Gastroesophageal sphincter (tissue), 4 donors: ENCODE data around the gene GRK5. TPM values are rescaled to one million over a fixed set of nuclear protein-coding genes. Genes with fewer than 3 reads are reported as not detected.

Experiments
- ATAC-seq: fragments of 150-250 bp; one replicate; pipeline ENCODE4 v1.9.1; 2016; ENCODE audit warnings: mild to moderate bottlenecking, moderate library complexity
- H3K27ac ChIP-seq, 4 donors: fragments of 200-600 bp; sonication (generic) in 3 of 4; 1 replicate in 3 of 4; 2 replicates in 1 of 4; pipeline ENCODE4 v1.5.1; 2016 to 2019
- H3K27me3 ChIP-seq: fragments of 200-600 bp; sonication (generic); one replicate; pipeline ENCODE4 v1.5.1; 2019
- H3K36me3 ChIP-seq, 2 donors: fragments of 200-600 bp; sonication (generic); one replicate each; pipeline ENCODE4 v1.5.1; 2019; ENCODE audit warnings: control low read depth in 1 of 2
- H3K4me1 ChIP-seq, 3 donors: fragments of 200-600 bp; sonication (generic); 1 replicate in 2 of 3; 2 replicates in 1 of 3; pipeline ENCODE4 v1.5.1; 2016 to 2019; ENCODE audit warnings: control low read depth in 2 of 3
- H3K4me3 ChIP-seq, 2 donors: fragments of 200-600 bp; sonication (generic); one replicate each; pipeline ENCODE4 v1.5.1; 2019; ENCODE audit warnings: mild to moderate bottlenecking in 1 of 2, moderate library complexity in 1 of 2
- H3K9me3 ChIP-seq, 3 donors: fragments of 200-600 bp; sonication (generic); one replicate each; pipeline ENCODE4 v1.5.1; 2017 to 2019; ENCODE audit warnings: control low read depth in 2 of 3
- EP300 ChIP-seq: sonication (generic); formaldehyde crosslinking; IDR thresholded peaks from one replicate; pipeline ENCODE4 v1.6.1; 2017; ENCODE audit warnings: antibody characterized with exemption, mild to moderate bottlenecking
- POLR2A ChIP-seq, 2 donors: fragments of 450-650 bp; IDR thresholded peaks; one replicate each; pipeline ENCODE4 v1.6.1; 2017; ENCODE audit warnings: antibody characterized with exemption in 2 of 2, mild to moderate bottlenecking in 2 of 2, moderate library complexity in 1 of 2
- POLR2AphosphoS5 ChIP-seq: sonication (generic); formaldehyde crosslinking; IDR thresholded peaks from one replicate; pipeline ENCODE4 v1.6.1; 2017; ENCODE audit warnings: antibody characterized with exemption
- WGBS, 2 donors: methylation state at CpG; one replicate each; pipeline ENCODE4 v1.1.5; 2018; ENCODE audit warnings: low coverage in 1 of 2; 5-methylcytosine and 5-hydroxymethylcytosine counted together
- total RNA-seq, 4 donors: library from RNA; depleted of rRNA; stranded (reverse); fragments of >200 nt; gene quantifications; one replicate each; pipeline ENCODE4 v1.1.0, GENCODE V29; 2016
- TF ChIP-seq, protein P1 (sequence below), 4 experiments: fragments of 200-600 bp in 2 of 4; fragments of 450-650 bp in 2 of 4; sonication (generic) in 1 of 4; IDR thresholded peaks; one replicate each; pipeline ENCODE4 v1.5.1; 2017 to 2019; ENCODE audit warnings: antibody characterized with exemption in 4 of 4, mild to moderate bottlenecking in 2 of 4, moderate library complexity in 2 of 4

GRK5 gene
- total RNA-seq, 4 donors from 2014 or later = 28.8 to 71.6 (median 47.7) TPM

DNA sequence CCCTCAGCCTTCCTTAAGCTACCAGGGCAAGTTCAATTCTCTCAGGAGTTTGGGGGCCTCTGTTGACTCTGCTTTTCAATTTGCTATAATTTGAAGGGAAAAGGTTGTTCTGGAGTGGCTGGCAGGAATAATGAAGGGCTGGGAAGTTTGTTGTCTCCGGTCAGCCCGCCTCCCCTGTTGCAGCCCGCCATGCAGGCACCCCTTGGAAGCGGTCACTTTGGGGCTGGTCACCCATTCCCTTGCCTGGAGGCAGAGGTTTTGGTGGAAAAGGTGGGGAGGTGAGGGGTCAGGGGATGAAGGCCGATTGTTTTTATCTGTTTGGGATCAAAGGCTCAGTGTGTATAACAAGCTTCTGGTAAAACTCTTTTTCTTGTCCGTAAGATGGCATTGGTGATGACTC lies 79.1 kb downstream of the GRK5 start:
- H3K9me3 ChIP-seq = no peaks in the 10 kb centered on the region
- no peaks in the 10 kb centered on the region for H3K36me3 ChIP-seq
- ATAC-seq = no peak
- H3K27ac ChIP-seq = peak overlapping the region in 2 of 4 donors; percentile 60 to 76
- TF ChIP-seq EP300 = no peak
- TF ChIP-seq, protein P1, sequence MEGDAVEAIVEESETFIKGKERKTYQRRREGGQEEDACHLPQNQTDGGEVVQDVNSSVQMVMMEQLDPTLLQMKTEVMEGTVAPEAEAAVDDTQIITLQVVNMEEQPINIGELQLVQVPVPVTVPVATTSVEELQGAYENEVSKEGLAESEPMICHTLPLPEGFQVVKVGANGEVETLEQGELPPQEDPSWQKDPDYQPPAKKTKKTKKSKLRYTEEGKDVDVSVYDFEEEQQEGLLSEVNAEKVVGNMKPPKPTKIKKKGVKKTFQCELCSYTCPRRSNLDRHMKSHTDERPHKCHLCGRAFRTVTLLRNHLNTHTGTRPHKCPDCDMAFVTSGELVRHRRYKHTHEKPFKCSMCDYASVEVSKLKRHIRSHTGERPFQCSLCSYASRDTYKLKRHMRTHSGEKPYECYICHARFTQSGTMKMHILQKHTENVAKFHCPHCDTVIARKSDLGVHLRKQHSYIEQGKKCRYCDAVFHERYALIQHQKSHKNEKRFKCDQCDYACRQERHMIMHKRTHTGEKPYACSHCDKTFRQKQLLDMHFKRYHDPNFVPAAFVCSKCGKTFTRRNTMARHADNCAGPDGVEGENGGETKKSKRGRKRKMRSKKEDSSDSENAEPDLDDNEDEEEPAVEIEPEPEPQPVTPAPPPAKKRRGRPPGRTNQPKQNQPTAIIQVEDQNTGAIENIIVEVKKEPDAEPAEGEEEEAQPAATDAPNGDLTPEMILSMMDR (IDR thresholded peaks at IDR 0.05) = no peak
- TF ChIP-seq POLR2A (IDR thresholded peaks at IDR 0.05) = no peak
- TF ChIP-seq POLR2AphosphoS5 = no peak
- H3K4me3 ChIP-seq = no peak overlapping the region
- H3K4me1 ChIP-seq = peaks cover 11 to 95% (median 82%) of the 10 kb centered on the region in 3 donors
- H3K27me3 ChIP-seq = no peaks in the 10 kb centered on the region
- WGBS, 2 donors = 64% methylated on average over 2 of the region's 6 CpGs; no CpG with 5 or more reads in 1 of the 2 donors

DNA sequence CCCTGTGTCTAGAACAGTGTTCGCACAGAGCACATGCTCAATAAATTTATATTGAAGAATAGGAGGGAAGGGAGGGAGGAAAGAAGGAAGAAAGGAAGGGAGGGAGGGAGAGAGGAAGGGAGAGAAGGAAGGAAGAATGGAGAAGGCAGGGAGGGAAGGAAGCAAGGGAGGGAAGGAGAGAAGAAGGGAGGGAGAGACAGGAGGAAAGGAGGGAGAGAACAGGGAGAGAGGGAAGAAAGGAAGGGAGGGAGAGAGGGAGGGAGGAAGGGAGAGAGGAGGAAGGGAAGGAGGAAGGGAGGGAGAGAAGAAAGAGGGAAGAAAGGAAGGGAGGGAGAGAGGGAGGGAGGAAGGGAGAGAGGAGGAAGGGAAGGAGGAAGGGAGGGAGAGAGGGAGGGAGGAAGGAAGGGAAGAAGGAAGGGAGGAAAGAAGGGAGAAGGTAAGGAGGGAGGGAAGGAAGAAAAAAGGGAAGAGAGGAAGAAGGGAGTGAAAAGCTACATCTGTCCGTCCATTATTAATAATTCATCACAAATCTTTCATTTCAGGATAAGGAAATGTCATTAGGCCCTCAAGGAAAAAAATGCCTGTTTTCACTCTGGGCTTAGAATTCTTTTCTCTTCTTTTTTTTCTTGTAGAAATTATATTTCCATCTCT lies 79.7 kb downstream of the GRK5 start:
- Histone ChIP-seq H3K4me3 (no peak overlapping the region), H3K4me1 (peaks cover 11 to 91% (median 76%) of the 10 kb centered on the region in 3 donors), H3K9me3 (no peaks in the 10 kb centered on the region), H3K27me3 (no peaks in the 10 kb centered on the region), H3K36me3 (no peaks in the 10 kb centered on the region), H3K27ac (peak overlapping the region in 2 of 4 donors; percentile 49 to 76)
- WGBS, 2 donors = 68 to 72% methylated on average over 2 of the region's 2 CpGs
- ATAC-seq = no peak
- TF ChIP-seq, protein P1 (IDR thresholded peaks at IDR 0.05) = no peak

DNA sequence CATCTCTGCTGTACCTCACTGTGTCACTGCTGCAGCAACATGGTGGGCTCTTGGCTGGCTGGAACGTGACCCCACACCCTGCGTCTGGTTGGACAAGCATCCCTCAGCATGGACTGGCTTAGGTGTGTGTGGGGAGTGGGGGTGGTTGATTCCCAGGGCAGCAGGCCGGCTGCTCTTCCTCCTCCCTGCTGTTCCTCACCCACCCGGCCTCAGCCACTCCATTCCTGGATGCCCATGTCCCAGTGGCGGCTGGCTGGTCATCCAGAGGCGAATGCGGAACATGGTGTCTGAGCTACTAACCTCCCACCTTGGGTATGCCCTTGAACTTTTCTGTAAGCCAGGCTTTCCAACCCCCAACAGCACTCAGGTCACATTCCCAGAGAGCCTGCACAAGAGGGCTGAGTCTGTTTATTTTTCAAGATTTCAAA lies 81.2 kb downstream of the GRK5 start:
- Histone ChIP-seq H3K4me3 (no peak overlapping the region), H3K4me1 (peaks cover 11 to 85% (median 70%) of the 10 kb centered on the region in 3 donors), H3K36me3 (no peaks in the 10 kb centered on the region), H3K27me3 (no peaks in the 10 kb centered on the region), H3K9me3 (no peaks in the 10 kb centered on the region), H3K27ac (peak overlapping the region; percentile 14 to 76 (median 54))
- TF ChIP-seq, protein P1 (IDR thresholded peaks at IDR 0.05) = no peak
- TF ChIP-seq EP300 (no peak), POLR2A (IDR thresholded peaks at IDR 0.05) (no peak), POLR2AphosphoS5 (no peak)
- no peak for ATAC-seq
- 83 to 100% methylated on average over 3 to 5 of the region's 7 CpGs for WGBS, 2 donors

DNA sequence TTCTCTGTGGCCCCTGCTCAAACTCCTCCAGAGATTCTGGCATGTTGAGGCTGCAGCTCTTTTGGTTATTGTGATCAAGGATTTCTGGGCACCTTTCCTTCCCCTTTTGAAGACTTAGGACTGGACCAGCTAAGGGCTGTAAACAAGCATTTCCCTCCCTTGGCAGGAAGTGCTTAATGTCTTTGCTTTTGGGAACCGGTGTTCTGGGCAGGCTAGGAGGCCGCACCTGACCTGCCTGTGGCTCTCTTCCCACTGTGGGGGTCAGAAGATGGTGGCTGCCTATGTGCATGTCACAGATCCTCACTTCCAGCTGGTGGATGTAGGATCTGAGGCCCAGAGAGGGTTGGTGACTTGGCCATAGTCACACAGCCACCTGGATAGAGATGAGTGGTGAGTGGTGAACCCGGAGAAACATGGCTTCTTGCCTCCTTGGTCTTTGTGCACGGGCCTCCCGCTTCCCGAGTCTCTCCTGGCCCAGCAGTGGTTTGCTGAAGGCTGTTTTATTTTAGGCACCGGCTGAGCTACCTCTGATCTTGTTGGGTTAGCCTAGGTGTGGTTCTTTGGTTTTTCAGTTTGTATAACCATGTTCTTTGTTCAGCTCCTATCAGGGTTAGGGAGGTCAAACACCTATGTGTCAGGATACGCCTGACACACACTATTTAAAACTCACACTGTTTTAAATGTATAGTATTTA lies 82.0 kb downstream of the GRK5 start:
- Histone ChIP-seq H3K4me3 (no peak overlapping the region), H3K36me3 (no peaks in the 10 kb centered on the region), H3K27me3 (no peaks in the 10 kb centered on the region), H3K4me1 (peaks cover 10 to 85% (median 67%) of the 10 kb centered on the region in 3 donors), H3K27ac (peak overlapping the region in 3 of 4 donors; percentile 60 to 76 (median 65)), H3K9me3 (no peaks in the 10 kb centered on the region)
- 78 to 90% methylated on average over 2 to 4 of the region's 8 CpGs for WGBS, 2 donors
- no peak for ATAC-seq
- TF ChIP-seq EP300 = no peak
- TF ChIP-seq POLR2AphosphoS5 = peak; percentile 35

DNA sequence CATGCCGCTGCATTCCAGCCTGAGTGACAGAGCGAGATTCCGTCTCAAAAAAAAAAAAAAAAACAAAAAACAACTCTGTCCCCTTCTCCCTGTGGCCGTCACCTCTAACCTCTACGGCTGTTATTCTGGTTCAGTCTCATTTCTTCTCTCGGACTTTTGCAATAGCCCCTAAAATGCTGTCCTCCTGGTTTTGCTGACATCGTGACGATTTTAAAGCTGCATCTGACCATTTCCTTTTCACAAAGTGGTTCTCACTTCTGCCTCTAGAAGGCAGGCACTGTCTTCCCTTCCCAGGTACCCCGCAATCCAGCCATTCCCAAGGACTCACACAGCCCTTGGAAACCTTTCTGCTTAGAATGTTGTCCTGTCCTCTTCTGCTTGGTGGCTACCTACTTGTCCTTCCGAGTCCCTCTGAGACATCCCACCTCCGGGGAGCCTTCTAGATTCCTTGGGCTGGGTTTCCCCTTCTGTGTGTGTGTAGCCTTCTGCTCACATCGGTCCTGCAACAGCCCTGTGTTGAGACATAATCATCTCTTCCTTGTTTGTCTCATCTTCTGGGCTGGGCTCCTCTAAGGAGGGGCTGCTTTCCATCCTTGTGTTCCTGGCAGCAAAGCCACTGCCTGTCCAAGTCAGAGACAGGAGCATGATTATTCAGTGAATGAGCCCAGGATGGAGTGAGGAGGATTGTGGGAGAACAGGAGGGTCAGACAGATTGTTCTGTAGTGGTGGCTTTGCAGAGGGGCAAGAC lies 83.1 kb downstream of the GRK5 start:
- WGBS, 2 donors = 54 to 55% methylated on average over 6 to 10 of the region's 12 CpGs
- TF ChIP-seq, protein P1 (IDR thresholded peaks at IDR 0.05) = peak in 1 of 4 experiments; percentile 12
- TF ChIP-seq EP300 = no peak
- Histone ChIP-seq H3K4me1 (peaks cover 8 to 79% (median 56%) of the 10 kb centered on the region in 3 donors), H3K27me3 (no peaks in the 10 kb centered on the region), H3K9me3 (no peaks in the 10 kb centered on the region), H3K27ac (peak overlapping the region in 2 of 4 donors; percentile 51 to 76), H3K4me3 (no peak overlapping the region), H3K36me3 (no peaks in the 10 kb centered on the region)
- peak; percentile 66 for ATAC-seq
